Urothelium cell line (cell line): ENCODE data around the gene GOLPH3.
A peak's percentile ranks its signal among the peaks of the same experiment; 100 is the strongest.

ENCODE experiments used
- DNase-seq: peaks from one replicate; pipeline ENCODE4 v3.0.0; 2011; ENCODE audit warnings: low spot score, mixed read lengths
- FAIRE-seq: peaks from 2 replicates; lab custom pipeline; 2011; peaks lifted over from hg19 to GRCh38; lab: Jason Lieb, UNC

GOLPH3 gene

DNA sequence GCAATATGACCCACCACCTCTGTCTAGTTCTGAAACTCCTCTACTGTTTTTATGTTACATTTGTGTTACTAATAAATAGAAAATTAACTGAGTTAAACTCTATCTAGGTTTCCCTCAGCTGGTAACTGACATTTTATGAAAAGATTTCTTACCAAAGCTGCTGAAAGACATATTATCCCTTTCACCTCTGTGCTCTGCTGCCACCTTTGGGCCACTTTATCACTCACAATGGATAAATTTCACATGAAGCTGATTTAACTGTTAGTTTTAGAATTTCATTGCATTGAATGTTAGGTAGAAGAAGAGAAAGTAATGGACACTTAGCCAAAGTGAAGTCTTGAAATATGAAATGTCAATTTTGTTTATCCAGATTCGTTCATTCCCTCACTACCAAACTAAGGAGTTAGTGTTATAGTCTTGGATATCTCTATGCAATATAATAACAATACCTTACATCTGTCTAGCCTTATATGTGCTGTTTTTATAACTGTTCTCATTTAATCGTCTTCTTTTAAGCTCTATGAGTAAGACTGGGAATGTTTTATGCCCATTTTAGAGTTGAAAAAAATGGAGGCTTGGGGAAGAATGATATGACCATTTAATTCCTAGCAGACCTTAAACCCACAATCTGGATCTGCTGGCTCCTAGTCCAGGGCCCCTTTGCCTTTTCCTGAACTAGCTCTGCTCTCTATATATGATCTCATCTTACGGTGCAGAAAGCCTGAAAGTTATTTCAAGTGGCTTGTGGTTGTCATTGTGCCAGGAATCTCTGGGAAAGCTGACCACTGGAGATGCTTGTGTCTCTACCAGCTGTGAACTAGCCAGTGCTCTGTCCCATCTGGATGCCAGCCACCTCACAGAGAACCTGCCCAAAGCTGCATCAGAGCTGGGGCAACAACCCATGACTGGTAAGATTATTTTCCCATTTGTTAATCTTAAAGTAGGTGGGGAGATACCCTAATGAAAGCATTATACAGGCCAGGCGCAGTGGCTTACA is 97.1 kb downstream of the GOLPH3 start:
- peak; percentile 44 for DNase-seq
- FAIRE-seq: no peak
